ENCODE measurements around the gene COL4A4.

GRCh38 chr2:227117027-227117426, 47.0 kb downstream of the COL4A4 start:
- TF ChIP-seq CTCF (conservative IDR thresholded peaks at IDR 0.05 in 1 of 2, IDR thresholded peaks at IDR 0.05 in 1 of 2; ENCODE audit: low read depth in 1 of 2, low read length in 2 of 2) (no peak), EZH2 (IDR thresholded peaks at IDR 0.05; ENCODE audit: low read length, missing control alignments) (no peak)
